BJ (cell line): ENCODE results near the gene ELF4. TPM values are rescaled to one million over a fixed set of nuclear protein-coding genes. Genes with fewer than 3 reads are reported as not detected.

Experiments used
- CTCF ChIA-PET: fragments of 350-600 bp; formaldehyde crosslinking; extraction: SDS; loops from one replicate; lab custom pipeline; 2021; ENCODE audit warnings: antibody characterized with exemption, inconsistent platforms; lab: Yijun Ruan, JAX
- POLR2A ChIA-PET: fragments of 300-600 bp; sonication (Branson Sonifier 250); formaldehyde crosslinking; extraction: SDS; loops from one replicate; lab custom pipeline; 2021; ENCODE audit warnings: antibody characterized with exemption; lab: Charles Lee
- DNase-seq: peaks from one replicate; pipeline ENCODE4 v3.0.0-alpha.2; 2011; ENCODE audit warnings: low read depth
- H3K27me3 ChIP-seq: 2 replicates; pipeline ENCODE4 v1.6.0; 2011; ENCODE audit warnings: low read length; ENCODE audit not compliant: control insufficient read depth, insufficient read depth
- H3K36me3 ChIP-seq: 2 replicates; pipeline ENCODE4 v1.5.1; 2011; ENCODE audit warnings: low read length; ENCODE audit not compliant: control insufficient read depth, insufficient read depth
- H3K4me3 ChIP-seq: 2 replicates; pipeline ENCODE4 v1.5.1; 2011; ENCODE audit warnings: low read depth, mild to moderate bottlenecking, control low read depth, low read length
- polyA plus RNA-seq: library from polyadenylated mRNA; depleted of rRNA; stranded (reverse); fragments of >200 nt; gene quantifications from 2 replicates; pipeline ENCODE4 v1.2.3, GENCODE V29; 2011
- TF ChIP-seq, protein P1 (sequence below): IDR thresholded peaks from 2 replicates; pipeline ENCODE4 v1.5.1; 2011; ENCODE audit warnings: low read depth, mild to moderate bottlenecking, control low read depth, inconsistent platforms, low read length, moderate library complexity; ENCODE audit not compliant: insufficient read depth

Gene ELF4
- polyA plus RNA-seq, 1 experiment, result 31.1 TPM

DNA sequence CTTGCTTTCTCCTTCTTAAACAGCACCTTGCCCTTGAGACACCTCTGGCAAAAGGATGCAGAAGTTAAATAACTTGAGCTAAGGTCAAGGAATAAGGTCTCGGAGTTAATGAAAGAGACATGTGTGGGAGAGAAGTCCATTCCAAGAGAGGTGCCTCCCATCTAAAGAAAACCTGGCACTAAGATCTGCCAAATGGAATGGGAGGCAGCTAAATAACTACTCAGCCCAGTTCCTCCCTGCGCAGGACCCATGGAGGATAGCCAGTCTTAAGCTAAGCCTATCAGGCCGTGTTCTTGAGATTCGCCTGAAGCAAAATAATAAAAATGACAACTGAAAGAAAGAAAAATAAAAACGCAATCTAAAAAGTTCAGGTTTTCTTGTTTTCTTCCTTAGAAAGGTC is 20.7 kb upstream of the ELF4 start:
- TF ChIP-seq, protein P1, sequence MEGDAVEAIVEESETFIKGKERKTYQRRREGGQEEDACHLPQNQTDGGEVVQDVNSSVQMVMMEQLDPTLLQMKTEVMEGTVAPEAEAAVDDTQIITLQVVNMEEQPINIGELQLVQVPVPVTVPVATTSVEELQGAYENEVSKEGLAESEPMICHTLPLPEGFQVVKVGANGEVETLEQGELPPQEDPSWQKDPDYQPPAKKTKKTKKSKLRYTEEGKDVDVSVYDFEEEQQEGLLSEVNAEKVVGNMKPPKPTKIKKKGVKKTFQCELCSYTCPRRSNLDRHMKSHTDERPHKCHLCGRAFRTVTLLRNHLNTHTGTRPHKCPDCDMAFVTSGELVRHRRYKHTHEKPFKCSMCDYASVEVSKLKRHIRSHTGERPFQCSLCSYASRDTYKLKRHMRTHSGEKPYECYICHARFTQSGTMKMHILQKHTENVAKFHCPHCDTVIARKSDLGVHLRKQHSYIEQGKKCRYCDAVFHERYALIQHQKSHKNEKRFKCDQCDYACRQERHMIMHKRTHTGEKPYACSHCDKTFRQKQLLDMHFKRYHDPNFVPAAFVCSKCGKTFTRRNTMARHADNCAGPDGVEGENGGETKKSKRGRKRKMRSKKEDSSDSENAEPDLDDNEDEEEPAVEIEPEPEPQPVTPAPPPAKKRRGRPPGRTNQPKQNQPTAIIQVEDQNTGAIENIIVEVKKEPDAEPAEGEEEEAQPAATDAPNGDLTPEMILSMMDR, result no peak
- no peak overlapping the region for H3K4me3 ChIP-seq
- DNase-seq, result no peak
- ChIA-PET POLR2A (no interaction called here), CTCF (no interaction called here)
- H3K36me3 ChIP-seq, result peaks cover 1% of the 10 kb centered on the region; the same call in 1 of the 2 replicates
- H3K27me3 ChIP-seq, result no peaks in the 10 kb centered on the region

DNA sequence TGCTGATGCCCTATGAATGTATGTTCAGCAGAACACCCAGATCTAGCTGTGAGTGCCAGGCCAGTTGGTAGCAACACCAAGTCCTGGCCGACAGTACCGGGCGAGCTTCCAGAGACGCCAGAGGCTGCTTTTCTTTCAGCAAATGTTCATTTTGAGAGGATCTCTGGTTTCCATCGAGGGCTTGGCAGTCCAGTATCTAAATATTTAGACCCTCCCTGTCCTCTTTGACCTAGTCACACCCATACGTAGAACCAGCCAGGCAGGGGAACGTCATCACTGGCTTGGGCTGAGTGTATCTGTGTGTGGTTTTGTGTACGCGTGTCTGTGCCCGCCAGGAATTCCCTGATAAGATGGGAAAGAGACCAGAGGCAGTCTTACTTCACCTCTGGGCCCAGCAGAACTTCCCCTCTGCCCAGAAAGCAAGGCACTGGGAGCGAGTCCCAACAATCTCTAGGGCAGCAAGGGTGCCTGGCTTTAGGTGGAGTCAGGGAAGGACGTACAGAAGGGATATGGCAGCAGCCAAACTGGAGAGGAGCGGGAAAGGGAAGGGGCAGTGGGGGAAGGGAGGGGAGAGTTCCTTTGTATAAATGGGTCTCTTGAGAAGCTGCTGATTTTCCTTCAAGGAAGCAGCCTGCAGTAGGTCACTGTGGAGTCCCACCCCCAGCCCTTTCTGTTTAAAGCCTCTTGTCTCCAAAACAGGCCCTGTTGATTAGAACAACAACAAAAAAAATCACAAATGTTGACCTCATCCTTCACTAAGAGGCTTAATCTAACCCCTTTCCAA is 15.0 kb upstream of the ELF4 start:
- POLR2A ChIA-PET, result no interaction called here
- no peak for DNase-seq

DNA sequence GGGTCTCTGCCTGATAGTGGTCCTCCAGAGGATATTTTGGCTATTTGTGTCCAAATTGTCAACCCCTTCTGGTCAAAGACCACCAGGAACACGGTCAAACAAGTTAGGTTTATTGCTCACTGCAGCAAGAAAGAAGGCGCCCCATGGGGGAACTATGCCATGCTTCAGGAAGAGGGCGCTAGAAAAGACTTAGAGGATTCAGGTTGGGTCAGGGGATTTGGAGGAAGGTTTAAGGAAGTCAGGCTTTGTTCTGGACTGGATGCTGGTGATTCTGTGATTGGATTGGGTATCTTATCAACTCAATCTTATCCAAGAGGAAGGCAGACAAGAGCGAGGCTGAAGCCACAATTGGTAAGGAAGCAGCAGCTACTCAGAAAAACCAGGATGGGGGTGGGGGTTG is 14.3 kb upstream of the ELF4 start:
- no peak for DNase-seq
- CTCF ChIA-PET, result no interaction called here
- no peak overlapping the region for H3K4me3 ChIP-seq
- POLR2A ChIA-PET, result no interaction called here
- no peaks in the 10 kb centered on the region for H3K27me3 ChIP-seq
- H3K36me3 ChIP-seq, result peaks cover 1% of the 10 kb centered on the region
- TF ChIP-seq, protein P1, result no peak

More for the DNA sequence above, 15.0 kb upstream of the ELF4 start:
- Histone ChIP-seq H3K36me3 (peaks cover 1% of the 10 kb centered on the region), H3K4me3 (no peak overlapping the region), H3K27me3 (no peaks in the 10 kb centered on the region)
- CTCF ChIA-PET, result no interaction called here
- TF ChIP-seq, protein P1, result no peak

DNA sequence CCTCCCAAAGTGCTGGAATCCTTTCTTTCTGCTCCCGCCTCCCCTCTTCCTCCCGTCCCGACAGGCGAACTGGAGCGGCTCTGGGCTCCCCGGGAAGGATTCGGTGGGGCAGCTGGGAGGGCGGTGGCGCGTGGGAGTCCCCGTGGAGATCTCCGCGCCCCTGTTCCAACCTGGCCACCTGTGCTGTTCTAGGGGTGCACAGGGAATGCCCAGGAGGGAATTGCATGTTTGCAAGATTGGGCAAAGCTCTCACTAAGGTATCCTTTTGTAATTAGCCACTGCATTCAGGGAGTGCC is 11.2 kb upstream of the ELF4 start:
- POLR2A ChIA-PET, result no interaction called here
- H3K27me3 ChIP-seq, result no peaks in the 10 kb centered on the region
- no peak for DNase-seq
- CTCF ChIA-PET, result interaction anchor here (0.7 to 3.6 kb wide), 6 partner anchors 14 to 53 kb away, joined by 3 to 14 read pairs (median 4); partner anchors contain the start of gene AIFM1
- H3K4me3 ChIP-seq, result no peak overlapping the region
- TF ChIP-seq, protein P1, result no peak
- H3K36me3 ChIP-seq, result no peaks in the 10 kb centered on the region; the same call in 1 of the 2 replicates

DNA sequence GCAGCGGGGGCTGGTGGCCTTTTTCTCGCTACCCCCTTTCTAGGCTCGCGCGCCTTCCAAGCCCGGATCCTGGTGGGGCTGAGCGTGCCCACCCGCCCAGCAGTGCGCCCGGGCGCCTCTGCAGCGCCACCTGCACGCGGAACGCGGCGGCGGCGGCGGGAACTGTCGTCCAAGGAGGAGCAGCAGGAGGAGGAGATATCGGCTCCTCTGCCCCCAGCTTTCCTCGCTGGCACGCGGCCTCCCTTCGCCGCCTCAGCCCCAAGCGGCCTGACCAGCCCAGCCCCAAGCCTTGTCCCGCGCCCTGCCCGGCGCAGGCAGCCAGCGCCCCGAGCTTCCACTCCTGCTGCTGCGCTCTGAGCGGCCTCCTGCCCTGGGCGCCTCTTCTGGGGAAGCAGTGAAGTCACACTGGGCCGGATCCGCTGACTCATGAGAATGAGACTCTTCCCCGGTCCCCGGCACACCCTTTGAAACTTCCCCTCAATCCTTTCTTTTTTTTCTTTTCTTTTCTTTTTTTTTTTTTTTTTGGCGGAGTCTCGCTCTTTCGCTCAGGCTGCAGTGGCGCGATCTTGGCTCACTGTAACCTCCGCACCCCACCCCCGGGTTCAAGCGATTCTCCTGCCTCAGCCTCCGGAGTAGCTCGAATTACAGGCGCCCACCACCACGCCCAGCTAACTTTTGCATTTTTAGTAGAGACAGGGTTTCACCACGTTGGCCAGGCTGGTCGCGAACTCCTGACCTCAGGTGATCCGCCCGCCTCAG is 10.6 kb upstream of the ELF4 start:
- POLR2A ChIA-PET, result no interaction called here
- TF ChIP-seq, protein P1, result peak; percentile 36

More for the DNA sequence above, 10.6 kb upstream of the ELF4 start:
- Histone ChIP-seq H3K27me3 (no peaks in the 10 kb centered on the region), H3K36me3 (no peaks in the 10 kb centered on the region; the same call in 1 of the 2 replicates), H3K4me3 (peak overlapping the region; percentile 29)
- CTCF ChIA-PET, result interaction anchor here (0.7 to 3.6 kb wide), 6 partner anchors 15 to 54 kb away, joined by 3 to 14 read pairs (median 4); partner anchors contain the start of gene AIFM1
- no peak for DNase-seq
